DND-41 (cell line): Measurements from ENCODE around the gene ZNF445.

Source experiments
- ATAC-seq: fragments of 200-7000 bp; cut with Tn5 transposase; 3 replicates; pipeline ENCODE4 v1.9.1; 2021; ENCODE audit warnings: low read depth; ENCODE audit not compliant: insufficient read depth
- DNase-seq: peaks from one replicate; pipeline ENCODE4 v3.0.0-alpha.2; 2020
- H2AFZ ChIP-seq: 2 replicates; pipeline ENCODE4 v1.6.0; 2012; ENCODE audit warnings: low read depth, low read length
- H3K27ac ChIP-seq: 2 replicates; pipeline ENCODE4 v1.5.1; 2012; ENCODE audit warnings: low read length, inconsistent platforms
- H3K27me3 ChIP-seq: fragments of 200-600 bp; sonication (generic); 2 replicates; pipeline ENCODE4 v1.6.0; 2012; ENCODE audit warnings: low read length, mild to moderate bottlenecking, inconsistent platforms; ENCODE audit not compliant: insufficient read depth, poor library complexity
- H3K36me3 ChIP-seq: 2 replicates; pipeline ENCODE4 v1.5.1; 2012; ENCODE audit warnings: low read length, inconsistent platforms; ENCODE audit not compliant: insufficient read depth
- H3K4me1 ChIP-seq: 2 replicates; pipeline ENCODE4 v1.5.1; 2012; ENCODE audit warnings: mild to moderate bottlenecking, low read length; ENCODE audit not compliant: insufficient read depth
- H3K4me2 ChIP-seq: 2 replicates; pipeline ENCODE4 v1.6.0; 2012; ENCODE audit warnings: mild to moderate bottlenecking, moderate library complexity, low read length, inconsistent platforms; ENCODE audit not compliant: insufficient read depth
- H3K4me3 ChIP-seq, 2 experiments: fragments of 200-600 bp in 1 of 2; shearing (Covaris generic) in 1 of 2; 2 replicates each; pipeline ENCODE4 v1.5.1; 2012 to 2016; ENCODE audit warnings: inconsistent platforms in 2 of 2, low read length in 2 of 2, mild to moderate bottlenecking in 2 of 2, low read depth in 1 of 2, moderate library complexity in 1 of 2
- H3K79me2 ChIP-seq: 2 replicates; pipeline ENCODE4 v1.6.0; 2012; ENCODE audit warnings: low read length, inconsistent platforms; ENCODE audit not compliant: insufficient read depth
- H3K9ac ChIP-seq: 2 replicates; pipeline ENCODE4 v1.6.0; 2012; ENCODE audit warnings: low read depth, mild to moderate bottlenecking, inconsistent platforms, low read length, moderate library complexity
- H3K9me3 ChIP-seq: 2 replicates; pipeline ENCODE4 v1.5.1; 2012; ENCODE audit warnings: low read length, moderate library complexity, mild to moderate bottlenecking, inconsistent platforms; ENCODE audit not compliant: insufficient read depth, severe bottlenecking
- H4K20me1 ChIP-seq: 2 replicates; pipeline ENCODE4 v1.6.0; 2012; ENCODE audit warnings: low read length; ENCODE audit not compliant: insufficient read depth
- EZH2 ChIP-seq: IDR thresholded peaks from 3 replicates; pipeline ENCODE4 v1.6.1; 2012; ENCODE audit warnings: borderline replicate concordance, low read depth, mild to moderate bottlenecking, moderate library complexity, low read length, inconsistent platforms; ENCODE audit not compliant: severe bottlenecking
- TF ChIP-seq, protein P1 (sequence below): IDR thresholded peaks from 2 replicates; pipeline ENCODE4 v1.5.1; 2012; ENCODE audit warnings: borderline replicate concordance, low read length, moderate library complexity, mild to moderate bottlenecking; ENCODE audit not compliant: poor library complexity, severe bottlenecking; ENCODE audit errors: extremely low read depth

ZNF445 gene

GRCh38 chr3:44420676-44421075, 56.8 kb downstream of the ZNF445 start:
- Histone ChIP-seq H3K9ac (no peak overlapping the region), H3K4me1 (no peaks in the 10 kb centered on the region), H3K27ac (no peak overlapping the region), H3K4me3 (no peak overlapping the region), H3K36me3 (no peaks in the 10 kb centered on the region), H3K27me3 (no peaks in the 10 kb centered on the region), H3K9me3 (no peaks in the 10 kb centered on the region), H4K20me1 (no peaks in the 10 kb centered on the region), H2AFZ (no peak overlapping the region), H3K4me2 (no peak overlapping the region), H3K79me2 (no peaks in the 10 kb centered on the region)
- DNase-seq (no peak), ATAC-seq (no peak)
- TF ChIP-seq, protein P1, sequence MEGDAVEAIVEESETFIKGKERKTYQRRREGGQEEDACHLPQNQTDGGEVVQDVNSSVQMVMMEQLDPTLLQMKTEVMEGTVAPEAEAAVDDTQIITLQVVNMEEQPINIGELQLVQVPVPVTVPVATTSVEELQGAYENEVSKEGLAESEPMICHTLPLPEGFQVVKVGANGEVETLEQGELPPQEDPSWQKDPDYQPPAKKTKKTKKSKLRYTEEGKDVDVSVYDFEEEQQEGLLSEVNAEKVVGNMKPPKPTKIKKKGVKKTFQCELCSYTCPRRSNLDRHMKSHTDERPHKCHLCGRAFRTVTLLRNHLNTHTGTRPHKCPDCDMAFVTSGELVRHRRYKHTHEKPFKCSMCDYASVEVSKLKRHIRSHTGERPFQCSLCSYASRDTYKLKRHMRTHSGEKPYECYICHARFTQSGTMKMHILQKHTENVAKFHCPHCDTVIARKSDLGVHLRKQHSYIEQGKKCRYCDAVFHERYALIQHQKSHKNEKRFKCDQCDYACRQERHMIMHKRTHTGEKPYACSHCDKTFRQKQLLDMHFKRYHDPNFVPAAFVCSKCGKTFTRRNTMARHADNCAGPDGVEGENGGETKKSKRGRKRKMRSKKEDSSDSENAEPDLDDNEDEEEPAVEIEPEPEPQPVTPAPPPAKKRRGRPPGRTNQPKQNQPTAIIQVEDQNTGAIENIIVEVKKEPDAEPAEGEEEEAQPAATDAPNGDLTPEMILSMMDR, result no peak
- TF ChIP-seq EZH2, result no peak

GRCh38 chr3:44419923-44420650, 57.4 kb downstream of the ZNF445 start:
- H3K4me3 ChIP-seq, result no peak overlapping the region
- no peaks in the 10 kb centered on the region for H3K36me3 ChIP-seq
- DNase-seq, result no peak
- no peaks in the 10 kb centered on the region for H3K4me1 ChIP-seq
- no peak for TF ChIP-seq EZH2
- TF ChIP-seq, protein P1, result no peak
- H2AFZ ChIP-seq, result no peak overlapping the region
- no peak overlapping the region for H3K9ac ChIP-seq
- no peak overlapping the region for H3K4me2 ChIP-seq
- H3K9me3 ChIP-seq, result no peaks in the 10 kb centered on the region
- no peak for ATAC-seq
- H4K20me1 ChIP-seq, result no peaks in the 10 kb centered on the region
- no peaks in the 10 kb centered on the region for H3K27me3 ChIP-seq
- no peaks in the 10 kb centered on the region for H3K79me2 ChIP-seq
- H3K27ac ChIP-seq, result no peak overlapping the region

GRCh38 chr3:44419116-44419922, 58.2 kb downstream of the ZNF445 start:
- no peaks in the 10 kb centered on the region for H3K4me1 ChIP-seq
- H2AFZ ChIP-seq, result no peak overlapping the region
- TF ChIP-seq, protein P1, result no peak
- no peak for TF ChIP-seq EZH2
- no peak overlapping the region for H3K27ac ChIP-seq
- no peak overlapping the region for H3K4me2 ChIP-seq
- H3K9ac ChIP-seq, result no peak overlapping the region
- ATAC-seq (no peak), DNase-seq (no peak)
- no peaks in the 10 kb centered on the region for H3K9me3 ChIP-seq
- no peaks in the 10 kb centered on the region for H3K79me2 ChIP-seq
- no peak overlapping the region for H3K4me3 ChIP-seq
- H4K20me1 ChIP-seq, result no peaks in the 10 kb centered on the region
- no peaks in the 10 kb centered on the region for H3K36me3 ChIP-seq
- no peaks in the 10 kb centered on the region for H3K27me3 ChIP-seq
